ENCODE measurements around the gene TENM3. TPM values are rescaled to one million over a fixed set of nuclear protein-coding genes. Genes with fewer than 3 reads are reported as not detected.

Gene TENM3
- total RNA-seq, 1 donor from 2014 or later, result 11.0 TPM

DNA sequence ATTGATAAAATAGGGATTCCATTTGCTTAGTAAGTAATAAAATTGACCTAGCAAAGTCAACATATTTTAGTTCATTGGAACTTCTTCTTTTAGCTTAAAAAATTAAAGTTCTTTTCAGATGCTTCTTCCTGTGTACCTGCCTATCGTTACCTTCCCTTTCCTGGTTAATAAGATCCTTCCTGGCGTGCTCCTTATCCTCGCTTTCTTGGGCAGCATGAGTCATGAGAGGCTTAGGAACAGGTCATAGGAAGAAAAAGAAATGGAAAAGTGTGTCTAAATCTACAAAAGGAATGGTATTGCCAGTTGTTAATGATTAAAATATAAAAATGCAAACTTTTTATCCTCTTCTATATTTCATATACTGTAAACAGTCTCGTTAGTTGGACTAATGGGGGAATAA lies 503.7 kb downstream of the TENM3 start:
- no peaks in the 10 kb centered on the region for H3K27me3 ChIP-seq
- H3K27ac ChIP-seq, result no peak overlapping the region
- H3K36me3 ChIP-seq, result no peaks in the 10 kb centered on the region
- no peaks in the 10 kb centered on the region for H3K9me3 ChIP-seq
- H3K4me3 ChIP-seq, result no peak overlapping the region
- TF ChIP-seq POLR2AphosphoS5 (IDR thresholded peaks at IDR 0.05; ENCODE audit: insufficient read depth in 1 of 2, low read depth in 1 of 2), result no peak
- TF ChIP-seq POLR2A (IDR thresholded peaks at IDR 0.05), result no peak
- TF ChIP-seq, protein P1, sequence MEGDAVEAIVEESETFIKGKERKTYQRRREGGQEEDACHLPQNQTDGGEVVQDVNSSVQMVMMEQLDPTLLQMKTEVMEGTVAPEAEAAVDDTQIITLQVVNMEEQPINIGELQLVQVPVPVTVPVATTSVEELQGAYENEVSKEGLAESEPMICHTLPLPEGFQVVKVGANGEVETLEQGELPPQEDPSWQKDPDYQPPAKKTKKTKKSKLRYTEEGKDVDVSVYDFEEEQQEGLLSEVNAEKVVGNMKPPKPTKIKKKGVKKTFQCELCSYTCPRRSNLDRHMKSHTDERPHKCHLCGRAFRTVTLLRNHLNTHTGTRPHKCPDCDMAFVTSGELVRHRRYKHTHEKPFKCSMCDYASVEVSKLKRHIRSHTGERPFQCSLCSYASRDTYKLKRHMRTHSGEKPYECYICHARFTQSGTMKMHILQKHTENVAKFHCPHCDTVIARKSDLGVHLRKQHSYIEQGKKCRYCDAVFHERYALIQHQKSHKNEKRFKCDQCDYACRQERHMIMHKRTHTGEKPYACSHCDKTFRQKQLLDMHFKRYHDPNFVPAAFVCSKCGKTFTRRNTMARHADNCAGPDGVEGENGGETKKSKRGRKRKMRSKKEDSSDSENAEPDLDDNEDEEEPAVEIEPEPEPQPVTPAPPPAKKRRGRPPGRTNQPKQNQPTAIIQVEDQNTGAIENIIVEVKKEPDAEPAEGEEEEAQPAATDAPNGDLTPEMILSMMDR (IDR thresholded peaks at IDR 0.05), result no peak
- DNase-seq (ENCODE audit: extremely low spot score in 2 of 2), result no peak
- intact Hi-C loops (cut with DNase I), result no loop called here
- H3K4me1 ChIP-seq, result no peaks in the 10 kb centered on the region

DNA sequence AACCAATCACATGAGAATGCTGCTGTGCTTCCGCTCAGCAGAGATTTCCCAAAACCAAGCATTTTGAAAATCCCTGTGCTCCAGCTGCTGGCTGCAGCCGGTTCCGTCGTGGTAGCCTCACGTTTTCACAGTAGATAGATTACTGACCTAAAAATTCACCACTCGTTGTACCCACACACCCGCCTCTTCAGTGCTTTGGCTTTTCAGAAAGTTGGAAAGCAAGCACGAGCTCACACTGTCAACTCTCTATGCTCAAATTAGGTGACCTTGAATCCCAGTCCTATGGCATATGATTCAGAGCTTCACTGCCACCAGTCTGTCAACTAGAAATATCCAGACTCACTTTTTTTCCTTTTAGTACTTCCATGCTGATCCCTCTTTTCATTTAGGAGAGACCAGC lies 505.1 kb downstream of the TENM3 start:
- H3K9me3 ChIP-seq, result no peaks in the 10 kb centered on the region
- no peak overlapping the region for H3K4me3 ChIP-seq
- H3K36me3 ChIP-seq, result no peaks in the 10 kb centered on the region
- no peaks in the 10 kb centered on the region for H3K4me1 ChIP-seq
- no peak overlapping the region for H3K27ac ChIP-seq
- intact Hi-C loops (cut with DNase I), result no loop called here
- TF ChIP-seq POLR2A (IDR thresholded peaks at IDR 0.05), result no peak
- TF ChIP-seq, protein P1 (IDR thresholded peaks at IDR 0.05), result no peak
- no peak for TF ChIP-seq POLR2AphosphoS5 (IDR thresholded peaks at IDR 0.05; ENCODE audit: insufficient read depth in 1 of 2, low read depth in 1 of 2)
- H3K27me3 ChIP-seq, result no peaks in the 10 kb centered on the region
- no peak for DNase-seq (ENCODE audit: extremely low spot score in 2 of 2)

GRCh38 chr4:182748949-182749348 lies 505.7 kb downstream of the TENM3 start:
- intact Hi-C loops (cut with DNase I), result no loop called here
- no peak for DNase-seq (ENCODE audit: extremely low spot score in 2 of 2)
- Histone ChIP-seq H3K27ac (no peak overlapping the region), H3K4me3 (no peak overlapping the region), H3K36me3 (no peaks in the 10 kb centered on the region), H3K4me1 (no peaks in the 10 kb centered on the region), H3K9me3 (no peaks in the 10 kb centered on the region), H3K27me3 (no peaks in the 10 kb centered on the region)
- TF ChIP-seq, protein P1 (IDR thresholded peaks at IDR 0.05), result no peak
- TF ChIP-seq POLR2AphosphoS5 (IDR thresholded peaks at IDR 0.05; ENCODE audit: insufficient read depth in 1 of 2, low read depth in 1 of 2) (no peak), POLR2A (IDR thresholded peaks at IDR 0.05) (no peak)

DNA sequence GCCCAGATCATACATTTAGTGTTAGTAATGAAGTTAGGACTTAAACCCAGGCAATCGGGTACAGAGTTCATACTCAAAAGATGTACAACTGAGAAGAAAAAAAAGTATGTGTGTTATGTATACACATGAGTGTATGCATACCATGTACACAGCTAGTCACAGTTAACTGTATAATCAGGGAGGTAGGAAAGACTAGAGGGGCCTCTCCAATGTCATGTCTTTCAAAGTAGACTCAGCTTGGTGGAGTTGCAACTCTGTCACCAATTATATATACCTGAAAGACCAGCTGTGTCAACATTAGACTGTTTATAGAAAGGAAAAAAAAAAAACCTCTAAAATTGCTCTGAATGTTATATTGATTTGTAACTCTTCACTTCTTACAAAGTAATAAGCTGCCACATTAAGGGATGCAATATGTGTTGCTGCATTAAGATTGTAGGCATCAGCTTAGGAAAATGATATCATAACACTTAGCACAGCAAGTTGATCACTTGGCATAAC lies 506.5 kb downstream of the TENM3 start:
- peaks cover 0 to 3% of the 10 kb centered on the region in 2 donors for H3K36me3 ChIP-seq
- TF ChIP-seq POLR2AphosphoS5 (IDR thresholded peaks at IDR 0.05; ENCODE audit: insufficient read depth in 1 of 2, low read depth in 1 of 2) (no peak), POLR2A (IDR thresholded peaks at IDR 0.05) (no peak)
- TF ChIP-seq, protein P1 (IDR thresholded peaks at IDR 0.05), result no peak
- H3K4me1 ChIP-seq, result no peaks in the 10 kb centered on the region
- no peaks in the 10 kb centered on the region for H3K9me3 ChIP-seq
- H3K4me3 ChIP-seq, result no peak overlapping the region
- no peak for DNase-seq (ENCODE audit: extremely low spot score in 2 of 2)
- H3K27ac ChIP-seq, result no peak overlapping the region
- intact Hi-C loops (cut with DNase I), result no loop called here
- no peaks in the 10 kb centered on the region for H3K27me3 ChIP-seq

GRCh38 chr4:182752158-182752910 lies 509.1 kb downstream of the TENM3 start:
- Histone ChIP-seq H3K27ac (no peak overlapping the region), H3K27me3 (no peaks in the 10 kb centered on the region), H3K4me3 (no peak overlapping the region), H3K9me3 (no peaks in the 10 kb centered on the region), H3K36me3 (peaks cover 0 to 4% of the 10 kb centered on the region in 2 donors), H3K4me1 (no peaks in the 10 kb centered on the region)
- TF ChIP-seq POLR2AphosphoS5 (IDR thresholded peaks at IDR 0.05; ENCODE audit: insufficient read depth in 1 of 2, low read depth in 1 of 2), result no peak
- TF ChIP-seq POLR2A (IDR thresholded peaks at IDR 0.05), result no peak
- TF ChIP-seq, protein P1 (IDR thresholded peaks at IDR 0.05), result no peak
- DNase-seq (ENCODE audit: extremely low spot score in 2 of 2), result no peak
- intact Hi-C loops (cut with DNase I), result no loop called here

Measured in vagina (tissue), 2 donors.